HG02981 (cell line): Measurements from ENCODE around the gene MAP3K12.
A peak's percentile ranks its signal among the peaks of the same experiment; 100 is the strongest.
"Not testable (repeated sequence)": the region's sequence is repeated elsewhere in the genome, so short reads cannot be mapped to it uniquely, and the experiment has no call there.

Experiments
- ATAC-seq: cut with Tn5 transposase; IDR thresholded peaks from one replicate; pipeline ENCODE4 v1.9.1; 2021; ENCODE audit warnings: mild to moderate bottlenecking, moderate library complexity; ENCODE audit not compliant: unreplicated experiment

Gene MAP3K12

GRCh38 chr12:53444593-53445325, 54.5 kb downstream of the MAP3K12 start:
- not testable (repeated sequence) for ATAC-seq

GRCh38 chr12:53443955-53444354, 55.3 kb downstream of the MAP3K12 start:
- ATAC-seq = no peak

DNA sequence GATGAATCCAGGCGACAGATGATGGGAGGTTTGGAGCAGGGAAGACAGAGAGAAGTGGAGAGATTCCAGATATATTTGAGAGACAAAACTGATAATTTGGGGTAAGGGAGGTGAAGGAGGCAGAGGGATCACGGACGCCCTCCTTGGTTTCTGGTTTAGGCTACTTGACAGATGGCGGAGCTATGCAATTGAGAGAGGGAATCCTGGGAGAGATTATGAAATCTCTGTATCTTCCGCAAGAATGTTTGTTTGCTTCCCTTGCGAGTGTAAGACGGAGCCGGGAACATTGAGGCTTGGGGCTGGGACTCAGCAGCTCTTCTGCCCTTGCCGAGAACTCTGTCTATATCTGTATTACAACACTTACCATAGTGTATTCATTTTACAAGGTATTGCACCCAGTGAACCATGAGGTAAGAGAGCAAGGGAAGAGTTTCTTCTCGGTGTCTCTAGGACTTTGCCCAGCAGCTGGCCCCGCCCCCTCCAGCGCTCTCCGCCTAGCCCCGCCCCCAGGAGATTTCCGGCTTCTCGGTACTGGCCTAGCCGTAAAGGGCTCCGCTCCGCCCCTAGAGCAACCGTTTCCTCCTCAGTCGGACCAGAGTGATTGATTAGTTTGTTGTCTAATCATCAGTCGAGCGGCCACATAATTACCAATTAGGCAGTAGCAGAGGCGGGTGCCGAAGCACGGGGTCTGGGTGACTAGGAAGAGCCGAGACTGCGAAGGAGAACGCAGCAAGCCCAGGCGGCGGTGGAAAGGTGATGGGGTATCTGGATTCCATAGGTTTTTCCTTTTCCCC, 58.0 kb downstream of the MAP3K12 start, which contains the start of gene PRR13:
TSS of gene PRR13 (plus strand) at position 695 of the 794 bp plus-strand sequence. CDS start 981 bp downstream, outside the sequence.
- ATAC-seq = peak; percentile 100

- ATAC-seq = not testable (repeated sequence)
These were observed 59.7 kb downstream of the MAP3K12 start for GRCh38 chr12:53439582-53439981.

DNA sequence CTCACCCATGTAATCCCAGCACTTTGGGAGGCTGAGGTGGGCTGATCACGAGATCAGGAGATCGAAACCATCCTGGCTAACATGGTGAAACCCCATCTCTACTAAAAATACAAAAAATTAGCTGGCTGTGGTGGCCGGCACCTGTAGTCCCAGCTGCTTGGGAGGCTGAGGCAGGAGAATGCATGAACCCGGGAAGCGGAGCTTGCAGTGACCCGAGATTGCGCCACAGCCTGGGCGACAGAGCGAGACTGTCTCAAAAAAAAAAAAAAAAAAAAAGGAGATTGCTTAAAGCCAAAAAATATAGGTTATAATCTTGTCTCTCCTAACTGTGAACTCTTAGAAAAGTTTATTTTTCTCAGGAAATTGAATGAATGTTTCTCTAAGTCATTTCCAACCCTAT, 63.9 kb downstream of the MAP3K12 start:
- ATAC-seq = not testable (repeated sequence)

DNA sequence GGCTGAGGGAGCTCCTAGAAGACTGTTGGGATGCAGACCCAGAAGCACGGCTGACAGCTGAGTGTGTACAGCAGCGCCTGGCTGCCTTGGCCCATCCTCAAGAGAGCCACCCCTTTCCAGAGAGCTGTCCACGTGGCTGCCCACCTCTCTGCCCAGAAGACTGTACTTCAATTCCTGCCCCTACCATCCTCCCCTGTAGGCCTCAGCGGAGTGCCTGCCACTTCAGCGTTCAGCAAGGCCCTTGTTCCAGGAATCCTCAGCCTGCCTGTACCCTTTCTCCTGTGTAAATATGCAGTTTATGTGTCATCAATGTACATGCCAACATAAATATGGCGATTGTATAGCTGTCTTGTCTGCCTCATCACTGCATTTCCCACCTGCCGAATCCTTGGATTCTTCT, 68.1 kb downstream of the MAP3K12 start:
- no peak for ATAC-seq

DNA sequence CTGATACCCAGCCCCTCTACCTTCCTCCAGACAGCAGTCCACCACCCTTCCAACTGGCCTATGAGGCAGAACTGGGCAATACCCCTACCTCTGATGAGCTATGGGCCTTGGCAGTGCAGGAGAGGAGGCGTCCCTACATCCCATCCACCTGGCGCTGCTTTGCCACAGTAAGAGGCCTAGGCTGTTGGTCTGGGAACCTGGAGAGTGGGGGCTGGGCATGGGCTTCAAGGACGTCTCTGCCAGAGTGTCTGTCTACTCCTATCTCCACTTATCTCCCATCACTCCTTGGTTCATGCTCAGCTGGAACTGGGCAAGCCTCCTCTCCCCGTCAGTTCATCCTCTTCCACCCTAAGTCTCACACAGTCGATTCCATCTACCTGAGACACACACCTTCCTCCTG, 69.1 kb downstream of the MAP3K12 start:
- no peak for ATAC-seq
